GM18505 (cell line): ENCODE measurements around the gene KPNA4.
"Not testable (repeated sequence)": the region's sequence is repeated elsewhere in the genome, so short reads cannot be mapped to it uniquely, and the experiment has no call there.

Experiments
- ATAC-seq: cut with Tn5 transposase; IDR thresholded peaks from one replicate; pipeline ENCODE4 v1.9.1; 2021; ENCODE audit not compliant: unreplicated experiment
- POLR2A ChIP-seq: IDR thresholded peaks from 4 replicates; pipeline ENCODE4 v1.6.1; 2011; ENCODE audit warnings: borderline replicate concordance; ENCODE audit not compliant: insufficient read depth, insufficient read length; ENCODE audit errors: extremely low read depth

KPNA4 gene

DNA sequence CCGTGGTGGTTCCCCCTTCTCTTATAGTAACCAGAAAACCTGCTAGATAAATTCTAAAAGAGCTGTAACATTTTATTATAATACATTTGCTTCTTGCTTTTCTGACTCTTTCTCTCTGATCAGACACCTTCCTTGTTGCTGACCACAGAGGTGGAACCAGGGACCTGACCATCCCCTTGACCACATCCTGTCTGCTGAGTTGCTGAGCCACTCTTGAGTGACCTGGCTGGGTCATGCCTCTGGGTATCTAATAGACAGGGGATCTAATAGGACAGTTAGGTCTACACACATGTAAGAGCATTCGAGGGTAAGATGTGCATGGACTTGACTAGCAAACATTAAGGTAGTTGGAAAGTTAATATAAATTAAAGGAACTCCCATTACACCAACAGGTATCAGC, 93.0 kb downstream of the KPNA4 start:
- no peak for TF ChIP-seq POLR2A
- no peak for ATAC-seq

DNA sequence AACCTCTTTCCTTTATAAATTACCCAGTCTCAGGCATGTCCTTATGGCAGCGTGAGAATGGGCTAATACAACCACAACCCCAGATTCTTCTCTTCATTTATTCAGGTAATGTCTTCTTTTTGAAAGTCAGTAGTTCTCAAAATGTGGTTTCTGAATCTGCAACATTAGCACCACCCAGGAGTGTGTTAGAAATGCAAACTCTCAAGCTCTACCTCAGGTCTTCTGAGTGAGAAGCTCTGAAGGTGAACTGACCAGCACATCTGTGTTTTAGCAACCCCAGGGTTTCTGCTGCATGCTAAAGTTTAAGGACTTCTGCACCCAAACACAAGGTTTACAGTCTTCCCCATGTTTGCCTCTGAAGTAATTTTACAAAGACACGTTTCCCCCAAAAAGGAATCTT, 93.5 kb downstream of the KPNA4 start:
- no peak for ATAC-seq
- no peak for TF ChIP-seq POLR2A

- no peak for ATAC-seq
- TF ChIP-seq POLR2A, result no peak
These were observed 95.2 kb downstream of the KPNA4 start for GRCh38 chr3:160470181-160470580.

DNA sequence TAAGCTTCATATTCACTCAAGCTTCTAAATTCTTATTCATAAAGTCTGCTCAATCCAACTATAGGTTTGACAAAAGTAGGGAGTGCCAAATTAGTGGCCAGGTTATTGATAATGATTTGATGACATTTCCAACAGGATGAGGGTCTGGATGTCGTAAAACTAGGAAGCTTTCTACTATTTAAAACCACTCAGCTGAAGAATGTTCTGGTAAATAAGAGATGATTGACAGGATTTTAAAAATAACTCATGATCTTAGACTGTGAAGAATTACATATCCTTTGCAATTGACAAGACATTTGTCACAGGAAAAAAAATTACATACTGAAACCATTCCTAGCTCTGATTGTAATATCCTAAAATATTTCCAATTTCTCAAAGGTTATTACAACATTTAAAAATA, 100.4 kb downstream of the KPNA4 start:
- no peak for ATAC-seq
- TF ChIP-seq POLR2A, result no peak

GRCh38 chr3:160464321-160464720, 101.0 kb downstream of the KPNA4 start:
- no peak for TF ChIP-seq POLR2A
- ATAC-seq, result no peak

GRCh38 chr3:160460033-160460432, 105.3 kb downstream of the KPNA4 start:
- no peak for TF ChIP-seq POLR2A
- ATAC-seq, result no peak

DNA sequence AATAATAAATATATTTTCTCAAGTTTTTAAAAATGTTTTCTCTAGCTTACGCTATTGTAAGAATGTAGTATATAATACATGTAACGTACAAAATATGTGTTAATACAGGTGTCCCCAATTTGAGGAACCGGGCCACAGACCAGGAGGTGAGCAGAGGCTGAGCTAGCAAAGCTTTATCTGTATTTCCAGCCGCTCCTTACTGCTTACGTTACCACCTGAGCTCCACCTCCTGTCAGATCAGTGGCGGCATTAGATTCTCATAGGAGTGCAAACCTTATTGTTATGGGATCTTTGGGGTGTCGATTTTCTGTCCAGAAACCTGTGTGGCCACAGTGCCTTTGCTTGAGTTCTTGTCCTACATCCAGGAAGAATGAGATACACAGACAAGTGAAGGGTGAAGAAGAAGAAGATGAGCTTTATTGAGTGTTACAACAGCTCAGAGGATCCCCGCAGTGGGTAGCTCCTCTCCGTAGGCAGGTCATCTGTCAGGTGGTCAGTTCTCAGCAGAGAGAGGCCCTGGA, 105.9 kb downstream of the KPNA4 start:
- ATAC-seq, result no peak
- TF ChIP-seq POLR2A, result no peak

DNA sequence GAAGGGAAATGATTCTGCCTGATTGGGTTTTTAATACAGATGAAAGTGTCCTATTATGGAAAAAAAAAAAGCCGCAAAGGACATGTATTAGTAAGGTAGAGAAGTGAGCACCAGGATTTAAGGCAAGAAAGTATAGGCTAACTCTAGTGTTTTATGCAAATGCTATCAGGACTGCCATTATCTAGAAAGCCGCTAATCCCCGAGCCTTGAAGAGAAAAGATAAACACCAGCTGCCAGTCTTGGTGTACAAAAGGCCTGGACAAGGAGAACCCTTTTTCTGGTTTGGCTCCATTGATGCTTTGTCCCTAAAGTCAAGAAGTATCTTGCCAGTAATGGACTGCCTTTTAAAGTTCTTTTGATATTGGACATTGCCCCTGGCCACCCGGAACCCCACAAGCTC, 107.2 kb downstream of the KPNA4 start:
- ATAC-seq, result no peak
- no peak for TF ChIP-seq POLR2A

- ATAC-seq, result no peak
- TF ChIP-seq POLR2A, result no peak
These were observed 109.5 kb downstream of the KPNA4 start for GRCh38 chr3:160455846-160456245.

DNA sequence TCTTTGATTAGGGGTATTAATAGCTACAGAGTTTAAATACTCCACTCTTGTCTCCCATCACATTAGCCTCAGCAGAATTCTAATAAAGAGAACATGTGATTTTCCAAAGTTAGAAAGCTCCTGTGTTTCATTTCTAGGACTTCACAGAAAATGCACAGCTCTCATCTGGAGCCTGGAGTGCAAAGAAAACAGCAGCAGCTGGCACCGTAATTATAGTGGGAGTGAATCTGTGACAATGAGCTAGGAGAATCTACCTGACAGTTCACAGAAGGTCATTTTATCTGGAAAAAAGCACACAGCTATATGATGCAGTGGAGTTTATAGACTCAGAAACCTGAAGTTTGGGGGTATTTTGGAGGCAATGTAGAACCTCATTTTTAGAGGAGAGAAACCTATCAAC, 110.4 kb downstream of the KPNA4 start:
- no peak for ATAC-seq
- TF ChIP-seq POLR2A, result no peak

DNA sequence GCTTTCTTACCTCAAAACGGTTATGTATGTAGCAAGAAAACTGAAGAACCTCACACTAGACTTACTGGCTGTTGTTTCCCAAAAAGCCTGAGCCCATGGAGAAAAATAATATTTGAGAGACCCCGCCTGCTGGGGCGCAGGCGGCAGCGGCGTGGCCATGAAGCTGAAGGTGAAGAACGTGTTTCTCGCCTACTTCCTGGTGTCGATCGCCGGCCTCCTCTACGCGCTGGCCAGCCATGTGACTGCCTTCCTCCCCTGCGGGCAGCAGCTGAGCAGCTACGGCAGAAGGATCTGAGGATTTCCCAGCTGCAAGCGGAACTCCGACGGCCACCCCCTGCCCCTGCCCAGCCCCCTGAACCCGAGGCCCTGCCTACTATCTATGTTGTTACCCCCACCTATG, 113.1 kb downstream of the KPNA4 start:
- ATAC-seq, result not testable (repeated sequence)

- no peak for ATAC-seq
- TF ChIP-seq POLR2A, result no peak
These were observed 113.8 kb downstream of the KPNA4 start for GRCh38 chr3:160451602-160452001.

- ATAC-seq, result no peak
- TF ChIP-seq POLR2A, result no peak
These were observed 114.5 kb downstream of the KPNA4 start for GRCh38 chr3:160450846-160451245.

- TF ChIP-seq POLR2A, result peak; percentile 93
These were observed 115.5 kb downstream of the KPNA4 start, which contains the start of gene TRIM59 for GRCh38 chr3:160449636-160450598. TRIM59 (minus strand) TSS chr3:160449786; CDS start chr3:160439183, 10,603 bp downstream.

More at GRCh38 chr3:160449636-160450598, 115.5 kb downstream of the KPNA4 start, which contains the start of gene TRIM59:
- ATAC-seq, result peak; percentile 95
